UCSD-AML1 (cell line): Measurements from ENCODE around the gene BCKDHA.
A peak's percentile ranks its signal among the peaks of the same experiment; 100 is the strongest.
"Not testable (repeated sequence)": the region's sequence is repeated elsewhere in the genome, so short reads cannot be mapped to it uniquely, and the experiment has no call there.

Experiments used
- DNase-seq: peaks from one replicate; lab custom pipeline; 2025; ENCODE audit not compliant: unreplicated experiment; lab: John Stamatoyannopoulos, UW

The BCKDHA gene

GRCh38 chr19:41443813-41444455, 46.3 kb downstream of the BCKDHA start:
- no peak for DNase-seq

GRCh38 chr19:41445575-41445974, 48.0 kb downstream of the BCKDHA start:
- DNase-seq = no peak

- no peak for DNase-seq
Observed at GRCh38 chr19:41447732-41448332, 50.2 kb downstream of the BCKDHA start.

GRCh38 chr19:41449079-41449864, 51.7 kb downstream of the BCKDHA start:
- DNase-seq = peak; percentile 73

GRCh38 chr19:41449865-41450178, 52.2 kb downstream of the BCKDHA start:
- DNase-seq = no peak

- no peak for DNase-seq
Observed at GRCh38 chr19:41452584-41453275, 55.1 kb downstream of the BCKDHA start.

- no peak for DNase-seq
Observed at GRCh38 chr19:41455936-41456335, 58.3 kb downstream of the BCKDHA start.

- no peak for DNase-seq
Observed at GRCh38 chr19:41456342-41456918, 58.8 kb downstream of the BCKDHA start.

GRCh38 chr19:41457241-41457640, 59.6 kb downstream of the BCKDHA start:
- DNase-seq = no peak

GRCh38 chr19:41462497-41462896, 64.9 kb downstream of the BCKDHA start:
- DNase-seq = no peak

- DNase-seq = not testable (repeated sequence)
Observed at GRCh38 chr19:41463257-41464256, 65.9 kb downstream of the BCKDHA start.
